GM12892 (cell line): ENCODE results near the gene SPDYE16.

Experiments
- POLR2A ChIP-seq: IDR thresholded peaks from 2 replicates; pipeline ENCODE4 v1.6.1; 2011; ENCODE audit warnings: low read depth, low read length, control low read depth
- POLR2AphosphoS5 ChIP-seq: IDR thresholded peaks from 2 replicates; pipeline ENCODE4 v1.6.1; 2011; ENCODE audit warnings: low read depth, low read length, control low read depth

GRCh38 chr7:76515999-76516443, 27.1 kb downstream of the SPDYE16 start:
- no peak for TF ChIP-seq POLR2A
- no peak for TF ChIP-seq POLR2AphosphoS5
